HG02759 (cell line): ENCODE results near the gene FUBP3.
"Not testable (repeated sequence)": the region's sequence is repeated elsewhere in the genome, so short reads cannot be mapped to it uniquely, and the experiment has no call there.

Source experiments
- ATAC-seq: cut with Tn5 transposase; IDR thresholded peaks from one replicate; pipeline ENCODE4 v1.9.1; 2021; ENCODE audit warnings: mild to moderate bottlenecking, moderate library complexity; ENCODE audit not compliant: unreplicated experiment

FUBP3 gene

GRCh38 chr9:130556396-130557076 lies 22.8 kb upstream of the FUBP3 start:
- ATAC-seq: no peak

- no peak for ATAC-seq
These were observed 22.3 kb upstream of the FUBP3 start for GRCh38 chr9:130557077-130557468.

GRCh38 chr9:130561056-130561455 lies 18.3 kb upstream of the FUBP3 start:
- no peak for ATAC-seq

GRCh38 chr9:130562525-130562924 lies 16.9 kb upstream of the FUBP3 start:
- not testable (repeated sequence) for ATAC-seq

- no peak for ATAC-seq
These were observed 15.6 kb upstream of the FUBP3 start for GRCh38 chr9:130563797-130564196.

GRCh38 chr9:130565792-130566191 lies 13.6 kb upstream of the FUBP3 start:
- no peak for ATAC-seq

- no peak for ATAC-seq
These were observed 9.2 kb upstream of the FUBP3 start for GRCh38 chr9:130570208-130570607.

GRCh38 chr9:130575514-130575913 lies 3.9 kb upstream of the FUBP3 start:
- no peak for ATAC-seq

- no peak for ATAC-seq
These were observed 3.2 kb upstream of the FUBP3 start for GRCh38 chr9:130576176-130576575.

- peak; percentile 52 for ATAC-seq
These were observed 524 bp downstream of the FUBP3 start for GRCh38 chr9:130579738-130580463.

- no peak for ATAC-seq
These were observed 2.4 kb downstream of the FUBP3 start for GRCh38 chr9:130581766-130582165.

- ATAC-seq: no peak
These were observed 3.9 kb downstream of the FUBP3 start for GRCh38 chr9:130583271-130583670.

- ATAC-seq: no peak
These were observed 8.5 kb downstream of the FUBP3 start for GRCh38 chr9:130587921-130588320.

- ATAC-seq: no peak
These were observed 9.0 kb downstream of the FUBP3 start for GRCh38 chr9:130588416-130588815.

- no peak for ATAC-seq
These were observed 10.4 kb downstream of the FUBP3 start for GRCh38 chr9:130589754-130590153.

GRCh38 chr9:130590305-130590704 lies 10.9 kb downstream of the FUBP3 start:
- ATAC-seq: no peak

GRCh38 chr9:130593020-130593419 lies 13.6 kb downstream of the FUBP3 start:
- no peak for ATAC-seq

GRCh38 chr9:130597228-130597627 lies 17.9 kb downstream of the FUBP3 start:
- ATAC-seq: no peak

GRCh38 chr9:130598188-130598587 lies 18.8 kb downstream of the FUBP3 start:
- ATAC-seq: no peak

GRCh38 chr9:130599625-130600024 lies 20.2 kb downstream of the FUBP3 start:
- no peak for ATAC-seq

- ATAC-seq: no peak
These were observed 21.7 kb downstream of the FUBP3 start for GRCh38 chr9:130601100-130601499.

- no peak for ATAC-seq
These were observed 24.9 kb downstream of the FUBP3 start for GRCh38 chr9:130604295-130604694.
